RWPE1 (cell line): Measurements from ENCODE around the gene ST6GALNAC3.

Source experiments
- CTCF ChIA-PET: fragments of 350-600 bp; sonication (Branson Sonifier 250); formaldehyde crosslinking; extraction: SDS; loops from one replicate; lab custom pipeline; 2021; lab: Yijun Ruan, JAX
- POLR2A ChIA-PET: fragments of 400-600 bp; formaldehyde crosslinking; extraction: SDS; loops from one replicate; lab custom pipeline; 2020; ENCODE audit warnings: antibody characterized with exemption; ENCODE audit not compliant: low non-redundant PET; lab: Yijun Ruan, JAX
- DNase-seq: peaks from one replicate; pipeline ENCODE4 v3.0.0; 2012; ENCODE audit warnings: low spot score
- H3K27ac ChIP-seq: fragments of 450-650 bp; 2 replicates; pipeline ENCODE4 v1.5.1; 2017
- CTCF ChIP-seq: fragments of 450-650 bp; conservative IDR thresholded peaks from 2 replicates; pipeline ENCODE4 v1.5.1; 2017; ENCODE audit warnings: low read depth, mild to moderate bottlenecking

Gene ST6GALNAC3

GRCh38 chr1:76162254-76162653 is 87.7 kb downstream of the ST6GALNAC3 start:
- POLR2A ChIA-PET, result no interaction called here
- no peak overlapping the region for H3K27ac ChIP-seq
- CTCF ChIA-PET, result no interaction called here
- no peak for TF ChIP-seq CTCF
- DNase-seq, result no peak

- ChIA-PET CTCF (no interaction called here), POLR2A (no interaction called here)
- no peak for TF ChIP-seq CTCF
- DNase-seq, result no peak
- H3K27ac ChIP-seq, result no peak overlapping the region
Measured at GRCh38 chr1:76164165-76164564, 89.6 kb downstream of the ST6GALNAC3 start.

- TF ChIP-seq CTCF, result no peak
- CTCF ChIA-PET, result no interaction called here
- no peak for DNase-seq
- POLR2A ChIA-PET, result no interaction called here
- no peak overlapping the region for H3K27ac ChIP-seq
Measured at GRCh38 chr1:76170084-76170483, 95.5 kb downstream of the ST6GALNAC3 start.

- CTCF ChIA-PET, result no interaction called here
- POLR2A ChIA-PET, result no interaction called here
- H3K27ac ChIP-seq, result no peak overlapping the region
- DNase-seq, result no peak
- no peak for TF ChIP-seq CTCF
Measured at GRCh38 chr1:76170513-76170912, 96.0 kb downstream of the ST6GALNAC3 start.

- no peak for DNase-seq
- CTCF ChIA-PET, result interaction anchor here (0.6 to 1.0 kb wide), 2 partner anchors 22 to 209 kb away, joined by 5 to 6 read pairs; no protein-coding TSS in a partner anchor
- POLR2A ChIA-PET, result no interaction called here
- no peak overlapping the region for H3K27ac ChIP-seq
- TF ChIP-seq CTCF, result no peak
Measured at GRCh38 chr1:76176000-76176399, 101.5 kb downstream of the ST6GALNAC3 start.

GRCh38 chr1:76177615-76178014 is 103.1 kb downstream of the ST6GALNAC3 start:
- H3K27ac ChIP-seq, result no peak overlapping the region
- POLR2A ChIA-PET, result no interaction called here
- TF ChIP-seq CTCF, result no peak
- no peak for DNase-seq
- CTCF ChIA-PET, result no interaction called here
